GM23248 (cell line): ENCODE data around the gene JMJD4. TPM values are rescaled to one million over a fixed set of nuclear protein-coding genes. Genes with fewer than 3 reads are reported as not detected.

ENCODE experiments used
- DNase-seq: peaks from one replicate; pipeline ENCODE4 v3.0.0-alpha.2; 2015
- H2AFZ ChIP-seq: fragments of 200-600 bp; sonication (generic); 2 replicates; pipeline ENCODE4 v1.6.1; 2016; ENCODE audit warnings: antibody characterized with exemption
- H3F3A ChIP-seq: fragments of 200-600 bp; sonication (generic); 2 replicates; pipeline ENCODE4 v1.6.1; 2016; ENCODE audit warnings: mild to moderate bottlenecking, antibody characterized with exemption, mixed run types; ENCODE audit not compliant: insufficient read depth
- H3K27ac ChIP-seq: fragments of 200-600 bp; sonication (generic); 2 replicates; pipeline ENCODE4 v1.5.1; 2016; ENCODE audit warnings: mild to moderate bottlenecking
- H3K27me3 ChIP-seq: fragments of 200-600 bp; sonication (generic); replicated peaks from 2 replicates; pipeline ENCODE4 v1.6.1; 2016; ENCODE audit warnings: mild to moderate bottlenecking; ENCODE audit not compliant: insufficient read depth
- H3K36me3 ChIP-seq: fragments of 200-600 bp; sonication (generic); 2 replicates; pipeline ENCODE4 v1.6.1; 2016; ENCODE audit warnings: low read depth, mild to moderate bottlenecking
- H3K4me1 ChIP-seq: fragments of 200-600 bp; sonication (generic); 2 replicates; pipeline ENCODE4 v1.6.1; 2016; ENCODE audit warnings: mild to moderate bottlenecking; ENCODE audit not compliant: insufficient read depth
- H3K4me2 ChIP-seq: fragments of 200-600 bp; sonication (generic); one replicate; pipeline ENCODE4 v1.6.1; 2016; ENCODE audit warnings: mild to moderate bottlenecking; ENCODE audit not compliant: unreplicated experiment
- H3K4me3 ChIP-seq: fragments of 200-600 bp; sonication (generic); 2 replicates; pipeline ENCODE4 v1.5.1; 2016; ENCODE audit warnings: mild to moderate bottlenecking
- H3K79me2 ChIP-seq: fragments of 200-600 bp; sonication (generic); 2 replicates; pipeline ENCODE4 v1.6.1; 2016; ENCODE audit warnings: mild to moderate bottlenecking; ENCODE audit not compliant: insufficient read depth
- H3K9ac ChIP-seq: fragments of 200-600 bp; sonication (generic); 2 replicates; pipeline ENCODE4 v1.6.1; 2016; ENCODE audit warnings: mild to moderate bottlenecking
- H3K9me2 ChIP-seq: fragments of 200-600 bp; sonication (generic); 2 replicates; pipeline ENCODE4 v1.6.1; 2016; ENCODE audit warnings: mixed run types, mild to moderate bottlenecking, moderate library complexity; ENCODE audit not compliant: insufficient read depth
- H3K9me3 ChIP-seq: fragments of 200-600 bp; sonication (generic); one replicate; pipeline ENCODE4 v1.6.1; 2017; ENCODE audit warnings: low read depth
- H4K20me1 ChIP-seq: fragments of 200-600 bp; sonication (generic); 2 replicates; pipeline ENCODE4 v1.6.0; 2016; ENCODE audit not compliant: insufficient read depth
- EZH2 ChIP-seq: fragments of 200-600 bp; sonication (generic); IDR thresholded peaks from 2 replicates; pipeline ENCODE4 v1.6.1; 2018; ENCODE audit warnings: antibody characterized with exemption, mild to moderate bottlenecking; ENCODE audit not compliant: insufficient read depth, poor library complexity, severe bottlenecking
- EZH2phosphoT487 ChIP-seq: fragments of 200-600 bp; sonication (generic); IDR thresholded peaks from 2 replicates; pipeline ENCODE4 v1.6.1; 2018; ENCODE audit warnings: antibody characterized with exemption, moderate library complexity, mild to moderate bottlenecking, low read depth; ENCODE audit not compliant: insufficient read depth
- WGBS, 2 experiments: methylation state at CpG; one replicate each; pipeline ENCODE4 v1.1.6; 2015 to 2017; ENCODE audit warnings: low lambda C conversion rate in 2 of 2, low coverage in 1 of 2; ENCODE audit errors: missing lambda C conversion rate in 2 of 2; 5-methylcytosine and 5-hydroxymethylcytosine counted together
- in situ Hi-C: fragments of 300-500 bp; cut with MboI; formaldehyde crosslinking; loops from 2 replicates; pipeline ENCODE4 v1.15.0; 2020
- polyA plus RNA-seq: library from polyadenylated mRNA; unstranded; fragments of >200 nt; fragmentation: Nextera tagmentation; extraction: Ambion mirVana; gene quantifications from 2 replicates; pipeline ENCODE4 v1.2.1, GENCODE V29; 2016
- total RNA-seq: library from RNA; depleted of rRNA; stranded (reverse); fragments of >200 nt; shearing (Covaris generic); gene quantifications from 2 replicates; pipeline ENCODE4 v1.2.3, GENCODE V29; 2014

The JMJD4 gene
- total and polyA plus RNA-seq, 2 experiments from 2014 or later, result 16.1 to 26.9 TPM

DNA sequence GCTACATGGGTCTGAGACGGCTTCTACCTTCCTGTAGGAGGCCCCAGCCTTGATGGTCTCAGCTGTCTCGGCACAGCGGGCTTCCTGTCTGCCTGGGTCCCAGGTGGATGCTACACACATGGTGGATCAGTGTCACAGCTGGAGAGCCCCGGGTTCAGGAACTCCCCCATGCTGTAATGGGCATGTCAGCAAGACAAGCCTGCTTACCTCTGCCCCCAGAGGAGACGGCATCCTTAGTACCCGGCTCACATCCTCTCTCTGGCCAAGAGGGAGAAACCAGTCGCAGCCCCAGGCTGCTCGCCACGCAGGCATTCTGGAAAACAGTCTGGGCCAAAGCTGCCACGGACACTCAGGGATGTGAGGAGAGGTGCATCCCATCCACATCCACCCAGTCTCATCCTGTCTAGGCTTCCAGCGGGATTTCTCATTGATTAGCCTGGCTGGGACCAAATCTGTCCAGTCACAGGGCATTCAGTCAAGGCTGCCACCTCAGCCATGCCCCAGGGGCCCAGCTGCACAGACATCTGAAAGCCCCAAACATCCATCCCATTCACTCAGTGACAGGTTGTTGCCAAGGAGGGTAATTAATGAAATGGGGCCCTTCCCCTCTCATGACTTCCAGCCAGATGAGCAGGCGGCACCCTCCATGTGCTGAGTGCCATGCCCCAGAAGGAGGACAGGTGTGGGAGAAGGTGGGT lies 10.6 kb upstream of the JMJD4 start:
- peaks cover 75% of the 10 kb centered on the region for H3K79me2 ChIP-seq
- in situ Hi-C loops, result no loop called here
- no peak for DNase-seq
- 83 to 84% methylated on average over 12 of the region's 12 CpGs for WGBS, 2 experiments
- no peaks in the 10 kb centered on the region for H3F3A ChIP-seq
- no peaks in the 10 kb centered on the region for H3K4me1 ChIP-seq
- H3K9me2 ChIP-seq, result no peaks in the 10 kb centered on the region
- no peak overlapping the region for H2AFZ ChIP-seq
- no peak overlapping the region for H3K4me3 ChIP-seq
- no peak overlapping the region for H3K9ac ChIP-seq
- TF ChIP-seq EZH2 (no peak), EZH2phosphoT487 (no peak)
- no peaks in the 10 kb centered on the region for H3K9me3 ChIP-seq
- H3K27ac ChIP-seq, result no peak overlapping the region
- no peaks in the 10 kb centered on the region for H3K36me3 ChIP-seq
- no peaks in the 10 kb centered on the region for H4K20me1 ChIP-seq
- no peaks in the 10 kb centered on the region for H3K27me3 ChIP-seq
- H3K4me2 ChIP-seq, result no peak overlapping the region

DNA sequence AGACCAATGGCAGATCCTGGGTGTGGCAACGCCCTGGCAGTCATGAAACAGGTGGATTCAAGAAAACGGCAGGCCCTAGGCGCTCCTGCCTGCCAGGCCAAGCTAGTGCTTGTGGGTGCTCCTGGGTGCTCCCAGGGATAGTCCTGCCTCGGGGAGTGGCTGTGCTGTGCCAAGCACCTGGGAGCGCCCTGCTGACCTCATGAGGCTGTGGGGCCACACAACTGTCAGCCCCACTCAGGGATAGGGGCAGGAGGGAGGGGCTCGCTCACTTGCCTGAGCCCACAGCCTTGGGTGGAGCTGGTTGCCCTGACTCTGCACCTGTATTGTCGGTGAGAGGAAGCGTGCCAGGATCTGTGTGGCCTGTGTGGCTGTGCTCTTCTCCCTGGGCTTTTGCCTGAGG lies 9.6 kb upstream of the JMJD4 start:
- H3K27me3 ChIP-seq, result no peaks in the 10 kb centered on the region
- WGBS, 2 experiments, result 96 to 98% methylated on average over 8 of the region's 8 CpGs
- H3K9me2 ChIP-seq, result no peaks in the 10 kb centered on the region
- H3K4me2 ChIP-seq, result no peak overlapping the region
- H3K9me3 ChIP-seq, result no peaks in the 10 kb centered on the region
- in situ Hi-C loops, result no loop called here
- no peak overlapping the region for H3K9ac ChIP-seq
- H3K36me3 ChIP-seq, result no peaks in the 10 kb centered on the region
- no peak for DNase-seq
- no peaks in the 10 kb centered on the region for H4K20me1 ChIP-seq
- peaks cover 82% of the 10 kb centered on the region for H3K79me2 ChIP-seq
- no peak overlapping the region for H3K27ac ChIP-seq
- no peaks in the 10 kb centered on the region for H3F3A ChIP-seq
- TF ChIP-seq EZH2phosphoT487, result no peak
- TF ChIP-seq EZH2, result no peak
- no peaks in the 10 kb centered on the region for H3K4me1 ChIP-seq
- no peak overlapping the region for H3K4me3 ChIP-seq
- no peak overlapping the region for H2AFZ ChIP-seq

DNA sequence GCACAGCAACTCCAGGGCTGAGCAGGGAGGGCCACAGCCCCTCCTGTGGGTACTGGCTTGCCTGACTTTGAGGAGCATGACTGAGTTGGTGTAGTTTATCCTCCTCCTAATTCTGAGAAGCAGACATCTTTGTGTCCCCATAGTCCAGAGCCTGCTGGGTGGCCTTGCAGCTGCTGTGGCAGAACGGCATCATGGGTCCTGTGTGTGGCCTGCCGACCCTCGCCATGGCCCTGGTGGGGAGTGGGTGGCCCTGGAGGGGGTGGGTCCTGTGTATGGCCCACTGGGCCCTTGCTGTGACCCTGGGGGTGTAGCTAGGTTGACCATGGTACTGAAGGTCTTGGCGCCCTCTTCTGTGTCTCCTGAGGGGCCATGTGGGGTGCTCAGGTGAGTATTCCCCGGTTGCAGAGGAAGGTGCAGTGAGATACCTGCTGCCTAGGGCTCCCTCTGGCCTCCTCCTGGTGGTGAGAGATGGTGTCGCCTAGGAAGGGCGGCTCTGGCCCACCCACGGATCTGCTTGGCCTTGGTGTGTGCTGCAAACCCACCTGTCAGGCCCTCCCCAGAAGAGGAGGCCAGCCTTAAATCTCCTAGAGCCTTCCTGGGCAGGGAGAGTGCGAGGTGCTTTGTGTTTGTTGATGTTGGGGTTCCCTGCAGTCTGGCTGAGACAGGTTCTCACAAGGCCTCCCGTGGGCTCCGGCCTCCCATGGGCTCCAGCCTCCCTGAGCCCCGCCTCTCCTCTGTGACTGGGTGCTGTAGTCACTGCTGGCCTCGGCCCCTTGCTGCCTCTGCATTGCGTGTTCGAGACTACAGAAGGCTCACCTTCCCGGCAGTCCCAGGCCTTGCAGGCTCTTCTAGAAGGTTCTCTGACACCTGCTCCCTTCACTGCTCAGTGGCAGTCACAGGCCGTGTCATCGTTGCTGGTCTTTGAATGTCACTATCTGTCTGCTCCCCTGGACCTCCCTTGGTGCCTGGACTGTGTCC lies 7.9 kb upstream of the JMJD4 start:
- Histone ChIP-seq H3K79me2 (peaks cover 92% of the 10 kb centered on the region), H3K27me3 (no peaks in the 10 kb centered on the region), H3K4me1 (no peaks in the 10 kb centered on the region), H3K9me3 (no peaks in the 10 kb centered on the region), H2AFZ (no peak overlapping the region), H3K27ac (no peak overlapping the region), H4K20me1 (no peaks in the 10 kb centered on the region), H3K9ac (no peak overlapping the region), H3K4me3 (no peak overlapping the region), H3F3A (no peaks in the 10 kb centered on the region), H3K4me2 (no peak overlapping the region), H3K9me2 (no peaks in the 10 kb centered on the region), H3K36me3 (no peaks in the 10 kb centered on the region)
- WGBS, 2 experiments, result 79 to 84% methylated on average over 16 to 18 of the region's 18 CpGs
- TF ChIP-seq EZH2, result no peak
- no peak for TF ChIP-seq EZH2phosphoT487
- DNase-seq, result no peak
- in situ Hi-C loops, result no loop called here

DNA sequence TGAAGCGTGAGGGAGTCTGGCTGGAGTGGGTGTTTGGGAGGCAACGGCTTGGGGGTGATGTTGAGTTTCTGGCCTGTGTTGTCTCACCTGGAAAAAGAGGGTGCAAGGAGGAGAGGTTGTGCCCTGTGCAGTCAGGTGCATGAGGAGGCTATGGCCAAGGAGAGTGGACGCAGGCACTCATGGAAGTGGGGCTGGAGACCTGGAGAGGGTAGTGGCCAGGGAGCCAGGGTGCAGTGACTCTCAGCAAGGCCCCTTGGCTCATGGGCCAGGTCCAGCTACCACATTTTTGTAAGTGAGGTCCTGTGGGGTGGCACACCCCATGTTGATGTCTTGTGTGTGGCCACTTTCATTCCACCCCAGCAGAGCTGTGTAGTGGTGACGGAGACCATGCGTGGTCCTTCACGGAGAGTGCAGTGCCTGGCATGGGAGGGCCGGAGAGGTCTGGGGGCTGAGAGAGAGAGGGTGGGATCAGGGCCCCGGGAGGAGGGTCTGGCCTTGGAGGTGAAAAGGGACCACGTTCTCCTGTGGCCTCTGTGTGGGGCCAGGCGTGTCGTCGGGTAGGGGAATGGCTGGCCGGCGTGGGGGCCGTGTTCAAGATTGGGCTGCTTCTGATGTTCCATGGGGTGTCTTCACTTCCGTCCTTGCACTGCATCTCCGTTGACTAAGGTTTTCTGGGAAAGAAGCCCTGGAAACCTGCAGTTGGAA lies 6.2 kb upstream of the JMJD4 start:
- Histone ChIP-seq H3K79me2 (peaks cover 98% of the 10 kb centered on the region), H2AFZ (no peak overlapping the region), H4K20me1 (no peaks in the 10 kb centered on the region), H3K27me3 (no peaks in the 10 kb centered on the region), H3F3A (no peaks in the 10 kb centered on the region), H3K9ac (no peak overlapping the region), H3K9me3 (no peaks in the 10 kb centered on the region), H3K4me3 (no peak overlapping the region), H3K9me2 (no peaks in the 10 kb centered on the region), H3K36me3 (no peaks in the 10 kb centered on the region), H3K27ac (no peak overlapping the region), H3K4me1 (0 out of 2 replicates have a peak, but pooled peaks cover 3% of the 10 kb centered on the region), H3K4me2 (no peak overlapping the region)
- no peak for DNase-seq
- WGBS, 2 experiments, result 80 to 83% methylated on average over 17 of the region's 17 CpGs
- in situ Hi-C loops, result no loop called here
- TF ChIP-seq EZH2phosphoT487 (no peak), EZH2 (no peak)
